ENCODE measurements around the gene FAM124A.

Gene FAM124A

DNA sequence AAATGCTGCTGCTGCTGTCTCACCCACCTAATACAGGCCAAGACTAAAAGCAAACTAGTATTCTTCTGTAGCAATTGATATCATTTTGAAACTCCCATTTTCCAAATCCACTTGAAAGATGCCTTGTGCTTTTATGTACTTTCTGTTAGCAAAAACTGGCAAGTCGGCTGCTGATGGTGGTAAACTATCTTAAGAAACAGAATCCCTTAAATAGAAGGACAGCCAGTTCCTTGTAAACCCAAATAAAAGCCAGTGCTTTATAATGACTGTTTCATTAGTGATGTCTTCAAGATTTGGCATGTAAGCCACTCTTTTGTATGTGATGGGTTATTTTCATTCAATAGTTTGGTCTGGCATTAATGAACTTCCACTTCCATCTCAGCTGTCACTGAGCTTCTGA lies 5.2 kb downstream of the FAM124A start:
- TF ChIP-seq, protein P1, sequence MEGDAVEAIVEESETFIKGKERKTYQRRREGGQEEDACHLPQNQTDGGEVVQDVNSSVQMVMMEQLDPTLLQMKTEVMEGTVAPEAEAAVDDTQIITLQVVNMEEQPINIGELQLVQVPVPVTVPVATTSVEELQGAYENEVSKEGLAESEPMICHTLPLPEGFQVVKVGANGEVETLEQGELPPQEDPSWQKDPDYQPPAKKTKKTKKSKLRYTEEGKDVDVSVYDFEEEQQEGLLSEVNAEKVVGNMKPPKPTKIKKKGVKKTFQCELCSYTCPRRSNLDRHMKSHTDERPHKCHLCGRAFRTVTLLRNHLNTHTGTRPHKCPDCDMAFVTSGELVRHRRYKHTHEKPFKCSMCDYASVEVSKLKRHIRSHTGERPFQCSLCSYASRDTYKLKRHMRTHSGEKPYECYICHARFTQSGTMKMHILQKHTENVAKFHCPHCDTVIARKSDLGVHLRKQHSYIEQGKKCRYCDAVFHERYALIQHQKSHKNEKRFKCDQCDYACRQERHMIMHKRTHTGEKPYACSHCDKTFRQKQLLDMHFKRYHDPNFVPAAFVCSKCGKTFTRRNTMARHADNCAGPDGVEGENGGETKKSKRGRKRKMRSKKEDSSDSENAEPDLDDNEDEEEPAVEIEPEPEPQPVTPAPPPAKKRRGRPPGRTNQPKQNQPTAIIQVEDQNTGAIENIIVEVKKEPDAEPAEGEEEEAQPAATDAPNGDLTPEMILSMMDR (IDR thresholded peaks at IDR 0.05; ENCODE audit: unreplicated experiment in 3 of 3) = no peak
- no peak overlapping the region for H3K27ac Mint-ChIP-seq
- peaks cover 16% of the 10 kb centered on the region for H3K4me1 Mint-ChIP-seq
- no peak overlapping the region for H3K4me3 Mint-ChIP-seq
- H3K27me3 Mint-ChIP-seq (ENCODE audit: low read depth) = peaks cover 69% of the 10 kb centered on the region
- H3K9me3 Mint-ChIP-seq = no peaks in the 10 kb centered on the region
- H3K36me3 Mint-ChIP-seq (ENCODE audit: low read depth) = no peaks in the 10 kb centered on the region

DNA sequence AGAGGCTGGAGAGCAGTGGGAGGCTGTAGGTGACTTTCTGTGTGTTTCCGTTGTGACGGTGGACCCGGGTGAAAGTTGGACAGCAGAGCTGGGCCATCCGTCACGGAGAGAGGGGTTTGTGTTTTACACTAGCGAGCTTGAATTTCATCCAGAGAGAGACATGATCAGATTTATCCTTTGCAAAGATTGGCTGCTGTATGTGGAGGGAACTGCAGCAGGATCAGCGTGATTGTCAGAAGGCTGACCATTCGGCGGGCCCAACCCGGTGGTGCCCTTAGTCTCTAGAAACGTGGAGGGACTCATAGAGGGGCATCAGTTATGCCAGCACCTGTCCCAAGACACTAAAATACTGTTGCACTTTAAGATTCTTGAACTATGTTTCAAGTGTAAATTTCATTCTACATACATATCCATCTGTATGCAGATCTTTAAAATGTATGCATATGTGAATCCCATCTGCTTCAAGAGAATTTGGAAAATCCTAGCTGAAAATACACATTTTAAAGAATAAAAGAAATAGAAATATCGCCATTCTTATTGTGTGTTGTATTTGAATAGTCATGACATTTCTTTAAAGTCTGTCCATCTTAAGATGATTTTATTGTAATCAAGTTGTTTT lies 7.0 kb downstream of the FAM124A start:
- H3K27me3 Mint-ChIP-seq (ENCODE audit: low read depth) = peaks cover 62% of the 10 kb centered on the region
- H3K27ac Mint-ChIP-seq = no peak overlapping the region
- TF ChIP-seq, protein P1 (IDR thresholded peaks at IDR 0.05; ENCODE audit: unreplicated experiment in 3 of 3) = no peak
- H3K9me3 Mint-ChIP-seq = no peaks in the 10 kb centered on the region
- no peak overlapping the region for H3K4me3 Mint-ChIP-seq
- no peaks in the 10 kb centered on the region for H3K36me3 Mint-ChIP-seq (ENCODE audit: low read depth)
- peaks cover 10% of the 10 kb centered on the region for H3K4me1 Mint-ChIP-seq

DNA sequence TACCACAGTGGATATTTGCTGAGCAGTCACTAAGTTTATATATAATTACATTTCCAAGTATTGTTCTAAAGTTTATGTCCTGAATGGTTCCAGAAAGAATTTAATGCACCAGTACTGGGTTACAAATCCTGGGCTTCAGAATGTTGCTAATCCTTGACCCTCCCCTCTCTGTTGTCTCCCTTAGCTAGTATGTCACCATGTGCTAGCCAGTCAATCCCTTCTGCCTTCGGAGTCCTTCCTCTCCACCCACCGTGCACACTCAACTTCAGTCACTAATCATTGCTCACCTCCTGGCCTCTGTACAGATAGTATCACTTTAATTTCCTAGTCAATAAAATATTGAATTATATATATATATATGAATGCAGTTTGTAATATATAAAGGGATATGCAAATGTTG lies 7.5 kb downstream of the FAM124A start:
- no peaks in the 10 kb centered on the region for H3K9me3 Mint-ChIP-seq
- H3K4me3 Mint-ChIP-seq = no peak overlapping the region
- H3K36me3 Mint-ChIP-seq (ENCODE audit: low read depth) = no peaks in the 10 kb centered on the region
- no peak overlapping the region for H3K27ac Mint-ChIP-seq
- TF ChIP-seq, protein P1 (IDR thresholded peaks at IDR 0.05; ENCODE audit: unreplicated experiment in 3 of 3) = no peak
- H3K4me1 Mint-ChIP-seq = peaks cover 11% of the 10 kb centered on the region
- peaks cover 62% of the 10 kb centered on the region for H3K27me3 Mint-ChIP-seq (ENCODE audit: low read depth)

DNA sequence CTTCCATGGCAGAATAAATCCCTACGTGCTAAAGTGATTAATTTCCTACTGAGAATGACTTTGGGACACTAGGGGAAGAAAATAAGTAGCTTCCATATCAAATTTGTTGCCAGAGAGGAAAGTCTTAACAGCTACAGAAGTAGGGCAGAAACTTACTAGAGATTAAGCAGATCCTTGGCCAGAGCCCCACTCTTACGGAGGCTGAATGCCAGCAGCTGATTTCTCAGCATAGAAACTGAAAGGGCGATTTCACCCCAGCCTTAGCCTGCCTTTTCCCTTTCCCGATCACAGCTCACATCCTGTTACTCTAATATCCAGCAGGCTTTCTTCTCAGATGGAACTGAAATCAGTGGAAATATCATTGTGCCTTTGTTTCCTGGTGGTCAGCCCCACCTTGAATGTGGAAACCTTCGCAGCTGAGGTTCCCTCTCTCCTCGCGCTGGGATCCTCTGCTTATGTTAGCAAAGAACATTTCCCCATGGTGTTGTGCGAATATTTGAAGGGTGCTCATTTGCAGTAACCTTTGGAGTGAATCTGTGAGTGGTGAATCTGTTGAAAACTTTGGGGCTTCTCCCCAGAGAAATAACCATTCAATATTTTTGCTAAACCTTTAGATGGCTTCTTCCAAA lies 8.4 kb downstream of the FAM124A start:
- no peak overlapping the region for H3K27ac Mint-ChIP-seq
- TF ChIP-seq, protein P1 (IDR thresholded peaks at IDR 0.05; ENCODE audit: unreplicated experiment in 3 of 3) = no peak
- no peaks in the 10 kb centered on the region for H3K9me3 Mint-ChIP-seq
- peaks cover 13% of the 10 kb centered on the region for H3K4me1 Mint-ChIP-seq
- H3K27me3 Mint-ChIP-seq (ENCODE audit: low read depth) = peaks cover 57% of the 10 kb centered on the region
- H3K4me3 Mint-ChIP-seq = no peak overlapping the region
- no peaks in the 10 kb centered on the region for H3K36me3 Mint-ChIP-seq (ENCODE audit: low read depth)

DNA sequence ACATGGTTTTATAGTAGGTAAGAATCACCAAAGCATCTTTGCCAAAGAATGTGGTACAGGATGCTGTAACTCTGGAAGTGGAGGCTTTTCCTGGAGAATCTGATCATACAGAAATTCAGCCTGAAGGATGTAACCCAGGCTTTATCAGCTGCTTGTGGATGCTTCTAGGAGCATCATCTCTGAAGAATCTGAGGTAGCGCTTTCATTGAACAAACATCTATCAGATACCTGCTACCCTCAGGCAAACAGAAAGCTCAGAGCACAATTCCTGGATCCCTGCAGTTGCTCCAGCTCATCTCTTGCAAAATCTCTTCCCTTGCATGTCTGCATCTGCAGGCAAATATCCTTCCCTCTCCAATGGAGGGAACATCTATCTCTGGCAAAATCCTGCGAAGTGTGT lies 9.3 kb downstream of the FAM124A start:
- Mint-ChIP-seq H3K27ac (no peak overlapping the region), H3K4me1 (peaks cover 20% of the 10 kb centered on the region), H3K9me3 (no peaks in the 10 kb centered on the region), H3K4me3 (no peak overlapping the region), H3K36me3 (ENCODE audit: low read depth) (no peaks in the 10 kb centered on the region), H3K27me3 (ENCODE audit: low read depth) (peaks cover 51% of the 10 kb centered on the region)
- TF ChIP-seq, protein P1 (IDR thresholded peaks at IDR 0.05; ENCODE audit: unreplicated experiment in 3 of 3) = no peak

DNA sequence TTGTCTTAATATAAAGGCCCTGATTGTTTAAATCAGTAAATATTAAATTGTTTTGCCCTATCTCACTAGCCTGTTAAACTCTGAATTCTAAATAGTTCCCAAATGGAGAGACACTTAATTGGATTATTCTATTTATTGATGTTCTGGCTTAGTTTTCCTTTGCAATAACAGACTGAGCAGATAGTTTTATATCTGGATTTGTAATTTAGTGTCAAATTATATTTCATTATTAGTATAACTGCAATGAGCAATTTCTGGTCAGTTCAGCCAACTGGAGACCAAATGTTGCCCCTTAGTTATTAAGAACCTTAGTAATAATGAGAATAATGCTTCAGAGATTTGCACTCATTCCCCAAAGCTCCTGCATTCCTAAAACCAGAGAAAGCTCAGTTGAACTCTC lies 10.1 kb downstream of the FAM124A start:
- H3K36me3 Mint-ChIP-seq (ENCODE audit: low read depth) = no peaks in the 10 kb centered on the region
- H3K27ac Mint-ChIP-seq = no peak overlapping the region
- H3K9me3 Mint-ChIP-seq = no peaks in the 10 kb centered on the region
- peaks cover 20% of the 10 kb centered on the region for H3K4me1 Mint-ChIP-seq
- H3K4me3 Mint-ChIP-seq = no peak overlapping the region
- TF ChIP-seq, protein P1 (IDR thresholded peaks at IDR 0.05; ENCODE audit: unreplicated experiment in 3 of 3) = no peak
- H3K27me3 Mint-ChIP-seq (ENCODE audit: low read depth) = peaks cover 48% of the 10 kb centered on the region

All from nephron (organoid).